GM21825 (cell line): Measurements from ENCODE around the gene ZNF765.
"Not testable (repeated sequence)": the region's sequence is repeated elsewhere in the genome, so short reads cannot be mapped to it uniquely, and the experiment has no call there.

Source experiments
- ATAC-seq: cut with Tn5 transposase; IDR thresholded peaks from one replicate; pipeline ENCODE4 v1.9.1; 2021; ENCODE audit warnings: mild to moderate bottlenecking, moderate library complexity; ENCODE audit not compliant: unreplicated experiment

Gene ZNF765

DNA sequence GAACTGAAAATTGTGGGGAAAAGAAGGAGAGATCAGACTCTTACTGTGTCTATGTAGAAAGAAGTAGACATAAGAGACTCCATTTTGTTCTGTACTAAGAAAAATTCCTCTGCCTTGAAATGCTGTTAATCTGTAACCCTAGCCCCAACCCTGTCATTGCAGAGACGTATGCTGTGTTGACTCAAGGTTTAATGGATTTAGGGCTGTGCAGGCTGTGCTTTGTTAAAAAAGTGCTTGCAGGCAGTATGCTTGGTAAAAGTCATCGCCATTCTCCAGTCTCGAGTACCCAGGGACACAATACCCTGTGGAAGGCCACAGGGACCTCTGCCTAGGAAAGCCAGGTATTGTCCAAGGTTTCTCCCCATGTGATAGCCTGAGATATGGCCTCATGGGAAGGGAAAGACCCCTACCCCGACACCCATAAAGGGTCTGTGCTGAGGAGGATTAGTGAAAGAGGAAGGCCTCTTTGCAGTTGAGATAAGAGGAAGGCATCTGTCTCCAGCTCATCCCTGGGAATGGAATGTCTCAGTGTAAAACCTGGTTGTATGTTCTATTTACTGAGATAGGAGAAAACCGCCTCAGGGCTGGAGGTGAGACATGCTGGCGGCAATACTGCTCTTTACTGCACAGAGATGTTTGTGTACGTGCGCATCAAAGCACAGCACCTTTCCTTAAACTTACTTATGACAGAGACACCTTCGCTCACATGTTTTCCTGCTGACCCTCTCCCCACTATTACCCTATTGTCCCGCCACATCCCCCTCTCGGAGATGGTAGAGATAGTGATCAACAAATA is 25.8 kb downstream of the ZNF765 start:
- ATAC-seq = not testable (repeated sequence)

DNA sequence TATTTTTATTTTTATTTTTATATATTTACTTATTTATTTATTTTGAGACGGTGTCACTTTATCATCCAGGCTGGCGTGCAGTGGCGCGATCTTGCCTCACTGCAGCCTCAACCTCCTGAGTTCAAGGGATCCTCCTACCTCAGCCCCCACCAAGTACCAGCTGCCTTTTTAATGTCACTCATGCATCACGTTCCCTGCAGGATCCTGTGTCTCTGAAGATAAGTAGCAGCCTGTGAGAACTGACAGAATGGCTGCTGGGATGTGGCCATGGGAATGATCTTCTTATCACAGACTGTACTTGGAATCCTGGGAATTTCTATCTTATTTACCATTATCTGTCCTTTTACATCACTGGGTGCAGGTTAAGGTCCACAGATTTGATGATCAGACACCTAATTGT is 27.6 kb downstream of the ZNF765 start:
- ATAC-seq = no peak

DNA sequence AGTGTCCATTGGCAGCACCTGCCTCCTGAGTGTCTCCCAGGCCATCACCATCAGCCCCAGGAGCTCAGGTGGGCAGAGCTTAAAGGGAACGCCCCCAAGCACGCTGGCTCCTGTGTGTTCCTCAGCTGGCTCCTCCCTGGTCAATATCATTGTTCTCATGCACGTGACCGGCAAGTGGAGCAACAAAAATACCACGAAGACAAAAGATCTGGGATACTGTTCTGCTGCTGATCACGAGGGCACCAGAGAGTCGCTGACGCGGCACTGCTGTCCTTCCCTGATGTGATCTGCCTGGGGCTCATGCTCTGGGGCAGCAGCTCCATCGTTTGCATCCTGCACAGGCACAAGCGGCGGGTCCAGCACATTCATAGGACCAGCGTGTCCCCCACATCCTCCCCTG is 28.1 kb downstream of the ZNF765 start:
- not testable (repeated sequence) for ATAC-seq

DNA sequence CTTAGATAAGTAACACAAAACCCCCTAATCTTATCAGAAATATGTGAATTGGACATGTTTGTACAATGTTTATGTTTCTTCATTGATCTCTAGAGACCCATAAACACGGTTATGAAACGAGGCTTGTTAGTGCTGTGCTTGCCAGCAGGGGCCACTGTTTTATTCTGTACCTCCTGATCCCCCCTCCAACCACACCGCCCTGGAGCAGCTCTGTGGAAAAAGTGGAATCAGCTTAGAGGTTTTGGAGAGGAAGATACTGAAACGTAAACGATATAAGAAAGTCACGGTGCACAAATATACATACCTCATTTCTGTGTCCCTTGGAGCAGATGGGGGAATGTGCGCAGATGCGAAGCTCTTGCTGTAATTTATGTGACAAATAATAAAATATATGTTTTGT is 28.7 kb downstream of the ZNF765 start:
- not testable (repeated sequence) for ATAC-seq

DNA sequence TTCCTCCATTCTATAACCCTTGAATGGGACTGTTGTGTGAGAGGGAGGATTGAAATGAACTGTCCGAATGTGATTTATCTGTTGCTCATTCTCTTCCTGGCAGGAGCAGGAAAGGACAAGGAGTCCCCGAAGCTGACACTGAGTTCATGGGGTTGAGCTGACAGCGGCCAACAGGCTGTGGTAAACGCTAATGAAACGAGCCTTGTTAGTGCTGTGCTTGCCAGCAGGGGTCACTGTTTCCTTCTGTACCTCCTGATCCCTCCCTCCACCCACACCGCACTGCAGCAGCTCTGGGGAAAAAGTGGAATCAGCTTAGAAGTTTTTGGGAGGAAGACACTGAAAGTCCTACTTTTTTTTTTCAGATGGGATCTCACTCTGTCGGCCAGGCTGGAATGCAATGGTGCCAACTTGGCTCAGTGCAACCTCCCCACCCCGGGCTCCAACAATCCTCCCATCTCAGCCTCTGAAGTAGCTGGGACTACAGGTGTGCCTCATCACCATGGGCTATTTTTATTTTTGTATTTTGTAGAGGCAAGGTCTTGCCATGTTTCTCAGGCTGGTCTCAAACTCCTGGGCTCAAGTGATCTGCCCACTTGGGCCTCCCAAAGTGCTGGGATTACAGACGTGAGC is 30.1 kb downstream of the ZNF765 start:
- no peak for ATAC-seq

DNA sequence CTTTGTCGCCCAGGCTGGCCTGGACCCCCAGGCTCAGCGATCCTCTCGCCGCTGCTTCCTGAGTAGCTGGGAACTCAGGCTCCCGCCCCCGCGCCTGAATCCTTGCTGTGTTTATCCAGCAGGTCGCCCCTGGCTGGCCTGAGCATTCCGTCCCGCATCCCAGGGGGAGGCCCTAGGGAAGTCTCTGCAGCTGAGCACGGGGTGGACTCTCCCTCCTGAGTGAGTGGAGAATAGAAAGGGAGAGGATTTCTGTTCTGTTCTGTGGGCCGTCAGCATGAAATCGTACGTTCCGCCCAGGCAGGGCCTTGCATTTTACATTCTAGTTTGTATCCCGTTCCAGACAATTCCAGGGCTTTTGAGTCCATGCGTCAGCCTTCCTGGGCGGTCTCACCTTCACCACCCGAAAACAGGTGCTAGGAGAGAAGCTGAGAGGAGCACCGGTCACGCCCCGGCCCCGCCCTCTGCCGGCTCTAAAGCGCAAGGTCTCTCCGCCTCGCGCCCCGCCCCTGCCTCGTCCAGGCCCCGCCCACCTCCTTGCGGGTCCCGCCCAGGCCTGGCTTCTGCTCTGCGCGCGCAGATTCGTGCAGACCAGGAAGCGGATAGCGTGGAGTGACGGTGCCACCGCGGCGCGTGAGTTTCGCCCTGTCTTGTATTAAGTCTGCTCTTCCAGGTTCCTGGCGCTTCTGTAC is 36.6 kb downstream of the ZNF765 start, which contains the start of gene ZNF761:
TSS of gene ZNF761 (plus strand) at position 586 of the 689 bp plus-strand sequence. CDS start 15,285 bp downstream, outside the sequence.
- peak; percentile 97 for ATAC-seq

DNA sequence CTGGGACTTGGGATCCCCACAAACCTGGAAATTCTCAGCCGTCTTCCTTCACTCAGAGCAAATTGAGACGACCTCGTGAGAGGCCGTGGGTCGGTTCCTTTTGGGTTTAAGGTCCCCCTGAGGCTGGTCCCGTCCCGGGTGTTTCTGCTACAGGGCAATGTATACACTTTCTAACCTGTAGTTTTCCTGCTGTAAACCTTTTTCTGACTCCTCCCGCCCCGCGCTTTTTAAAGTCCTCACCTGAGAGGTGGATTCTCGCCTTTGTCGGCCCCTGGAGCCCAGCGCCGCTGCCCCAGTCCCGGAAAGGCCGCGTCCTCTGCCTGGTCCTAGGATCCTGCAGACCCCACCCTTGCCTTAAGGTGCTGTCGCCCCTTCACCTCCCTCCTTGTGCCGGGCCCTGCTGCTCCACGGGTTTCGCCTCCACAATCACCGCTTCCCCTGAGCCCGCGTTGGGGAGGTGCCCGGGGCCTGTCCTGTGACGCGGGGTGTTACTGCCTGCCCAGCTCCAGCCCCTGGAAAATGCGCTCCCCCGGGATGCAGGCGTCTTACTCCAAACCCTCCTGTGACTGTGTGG is 37.2 kb downstream of the ZNF765 start:
- ATAC-seq = peak; percentile 6

DNA sequence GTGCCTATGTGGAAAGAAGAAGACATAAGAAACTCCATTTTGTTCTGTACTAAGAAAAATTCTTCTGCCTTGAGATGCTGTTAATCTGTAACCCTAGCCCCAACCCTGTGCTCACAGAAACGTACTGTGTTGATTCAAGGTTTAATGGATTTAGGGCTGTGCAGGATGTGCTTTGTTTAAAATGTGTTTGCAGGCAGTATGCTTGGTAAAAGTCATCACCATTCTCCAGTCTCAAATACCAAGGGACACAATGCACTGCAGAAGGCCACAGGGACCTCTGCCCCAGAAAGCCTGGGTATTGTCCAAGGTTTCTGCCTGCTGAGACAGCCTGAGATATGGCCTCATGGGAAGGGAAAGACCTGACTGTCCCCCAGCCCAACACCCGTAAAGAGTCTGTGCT is 48.9 kb downstream of the ZNF765 start:
- ATAC-seq = not testable (repeated sequence)

DNA sequence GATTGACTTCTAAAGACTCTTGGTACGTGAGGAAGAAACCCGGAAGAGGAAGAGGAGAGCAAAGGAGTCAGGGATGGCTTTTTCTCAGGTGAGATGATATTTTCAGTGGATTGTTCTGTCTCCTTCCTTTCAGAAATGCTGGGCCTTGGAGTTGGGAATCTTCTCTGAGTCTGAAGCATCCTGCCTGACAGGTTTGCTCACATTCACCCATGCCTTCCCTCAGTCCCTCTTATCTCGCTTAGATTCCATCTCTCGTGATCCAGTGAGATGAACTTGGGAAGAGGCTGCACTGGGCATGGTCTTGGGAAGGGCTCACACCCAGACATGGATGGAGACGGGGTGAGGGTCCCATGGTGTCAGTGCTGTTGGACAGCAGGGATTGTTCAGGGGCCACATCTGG is 52.2 kb downstream of the ZNF765 start:
- ATAC-seq = not testable (repeated sequence)

DNA sequence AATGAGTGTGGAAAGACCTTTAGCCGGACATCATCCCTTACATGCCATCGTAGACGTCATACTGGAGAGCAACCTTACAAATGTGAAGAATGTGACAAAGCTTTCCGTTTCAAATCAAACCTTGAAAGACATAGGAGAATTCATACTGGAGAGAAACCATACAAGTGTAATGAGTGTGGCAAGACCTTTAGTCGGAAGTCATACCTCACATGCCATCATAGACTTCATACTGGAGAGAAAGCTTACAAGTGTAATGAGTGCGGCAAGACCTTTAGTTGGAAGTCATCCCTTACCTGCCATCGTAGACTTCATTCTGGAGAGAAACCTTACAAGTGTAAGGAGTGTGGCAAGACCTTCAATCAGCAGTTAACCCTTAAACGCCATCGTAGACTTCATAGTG is 60.9 kb downstream of the ZNF765 start:
- no peak for ATAC-seq

DNA sequence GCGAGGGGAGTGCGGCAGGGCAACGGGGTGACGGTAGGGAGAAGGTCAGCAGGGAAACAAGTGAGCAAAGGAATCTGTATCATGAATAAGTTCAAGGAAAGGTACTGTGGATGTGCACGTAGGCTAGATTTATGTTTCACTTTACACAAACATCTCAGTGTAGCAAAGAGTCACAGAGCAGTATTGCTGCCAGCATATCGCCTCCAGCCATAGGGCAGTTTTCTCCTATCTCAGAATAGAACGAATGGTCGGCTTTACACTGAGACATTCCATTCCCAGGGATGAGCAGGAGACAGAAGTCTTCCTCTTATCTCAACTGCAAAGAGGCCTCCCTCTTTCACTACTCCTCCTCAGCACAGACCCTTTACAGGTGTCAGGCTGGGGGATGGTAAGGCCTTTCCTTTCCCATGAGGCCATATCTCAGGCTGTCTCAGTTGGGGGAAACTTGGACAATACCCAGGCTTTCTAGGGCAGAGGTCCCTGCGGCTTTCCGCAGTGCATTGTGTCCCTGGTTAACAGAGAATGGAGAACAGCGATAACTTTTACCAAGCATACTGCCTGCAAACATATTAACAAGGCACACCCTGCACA is 65.3 kb downstream of the ZNF765 start:
- not testable (repeated sequence) for ATAC-seq

DNA sequence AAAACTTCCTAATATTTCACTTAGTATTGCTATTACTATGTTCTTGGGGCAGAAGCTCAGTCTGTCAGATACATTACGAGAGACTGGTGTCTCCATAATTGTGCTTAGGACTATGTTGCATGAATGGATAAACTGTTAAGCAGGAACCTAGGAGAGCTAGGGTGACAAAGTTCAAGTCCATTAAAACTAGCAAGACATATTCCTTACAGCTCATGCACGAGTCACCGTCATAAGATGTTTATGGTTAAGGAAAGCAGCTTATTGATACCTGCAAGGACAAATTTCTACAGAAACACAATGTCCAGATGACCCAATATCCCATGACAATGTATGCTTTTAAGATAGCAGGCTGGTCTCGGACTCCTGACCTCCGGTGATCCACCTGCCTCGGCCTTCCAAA is 66.9 kb downstream of the ZNF765 start:
- no peak for ATAC-seq

DNA sequence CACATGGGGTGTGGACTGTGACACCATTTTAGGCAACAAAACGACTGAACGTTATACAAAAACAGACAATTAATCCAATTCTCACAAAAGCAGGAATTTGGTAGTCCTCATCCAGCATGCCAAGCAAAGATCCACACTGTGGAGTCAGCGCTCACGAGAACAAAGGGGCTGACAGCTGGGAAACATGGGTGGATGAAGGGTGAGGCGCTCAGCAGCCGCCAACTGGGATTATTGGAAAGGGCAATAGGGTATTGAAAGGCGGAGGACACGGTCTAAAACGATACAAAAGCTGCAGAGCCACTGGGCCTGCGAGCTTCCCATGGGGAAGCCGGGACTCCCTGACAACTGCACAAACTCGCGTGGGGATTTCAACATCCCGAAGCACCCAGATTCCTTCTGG is 67.9 kb downstream of the ZNF765 start:
- ATAC-seq = no peak

DNA sequence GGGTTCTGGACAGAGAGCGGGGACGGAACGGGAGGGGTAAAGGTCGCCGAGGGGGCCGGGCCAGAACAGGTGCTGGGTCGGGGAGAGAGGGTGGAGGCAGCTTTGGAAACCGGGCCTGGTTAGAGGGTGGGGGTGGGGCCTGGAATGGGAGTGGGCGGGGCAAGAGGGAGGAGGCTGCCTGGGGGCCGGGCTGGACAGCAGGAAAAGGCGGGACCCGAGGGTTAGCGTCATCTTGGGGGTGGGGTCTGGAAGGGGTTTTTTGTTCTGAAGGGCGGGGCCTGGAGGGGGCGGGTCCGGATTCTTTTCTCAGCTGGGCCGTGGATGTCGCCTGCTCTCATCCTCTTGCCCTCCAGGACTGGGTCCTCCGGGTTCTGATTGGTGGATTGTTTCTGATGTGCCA is 68.3 kb downstream of the ZNF765 start:
- no peak for ATAC-seq

DNA sequence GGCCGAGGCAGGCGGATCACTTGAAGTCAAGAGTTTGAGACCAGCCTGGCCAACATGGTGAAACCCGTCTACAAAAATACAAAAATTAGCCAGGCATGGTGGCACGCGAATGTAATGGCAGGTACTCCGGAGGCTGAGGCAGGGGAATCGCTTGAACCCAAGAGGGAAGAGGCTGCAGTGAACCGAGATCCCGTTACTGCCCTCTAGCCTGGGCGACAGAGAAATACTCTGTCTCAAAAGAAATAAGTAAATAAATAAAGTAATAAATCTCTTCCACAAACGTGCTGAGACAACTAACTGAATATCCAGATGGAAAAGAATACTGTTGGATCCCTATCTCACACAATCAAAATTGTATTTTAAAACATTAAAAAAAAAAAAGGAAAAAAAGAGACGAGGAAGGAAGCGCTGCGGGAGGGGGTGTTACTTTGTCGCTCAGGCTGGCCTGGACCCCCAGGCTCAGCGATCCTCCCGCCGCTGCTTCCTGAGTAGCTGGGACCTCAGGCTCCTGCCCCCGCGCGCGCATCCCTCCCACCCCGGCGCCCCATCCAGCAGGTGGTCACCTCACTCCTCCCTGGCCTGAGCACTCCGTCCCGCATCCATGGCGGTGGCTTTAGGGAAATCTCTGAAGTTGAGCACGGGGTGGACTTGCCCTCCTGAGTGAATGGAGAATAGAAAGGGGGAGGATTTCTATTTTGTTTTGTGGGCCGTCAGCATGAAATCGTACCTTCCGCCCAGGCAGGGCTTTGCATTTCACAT is 72.0 kb downstream of the ZNF765 start:
- ATAC-seq = peak; percentile 10

DNA sequence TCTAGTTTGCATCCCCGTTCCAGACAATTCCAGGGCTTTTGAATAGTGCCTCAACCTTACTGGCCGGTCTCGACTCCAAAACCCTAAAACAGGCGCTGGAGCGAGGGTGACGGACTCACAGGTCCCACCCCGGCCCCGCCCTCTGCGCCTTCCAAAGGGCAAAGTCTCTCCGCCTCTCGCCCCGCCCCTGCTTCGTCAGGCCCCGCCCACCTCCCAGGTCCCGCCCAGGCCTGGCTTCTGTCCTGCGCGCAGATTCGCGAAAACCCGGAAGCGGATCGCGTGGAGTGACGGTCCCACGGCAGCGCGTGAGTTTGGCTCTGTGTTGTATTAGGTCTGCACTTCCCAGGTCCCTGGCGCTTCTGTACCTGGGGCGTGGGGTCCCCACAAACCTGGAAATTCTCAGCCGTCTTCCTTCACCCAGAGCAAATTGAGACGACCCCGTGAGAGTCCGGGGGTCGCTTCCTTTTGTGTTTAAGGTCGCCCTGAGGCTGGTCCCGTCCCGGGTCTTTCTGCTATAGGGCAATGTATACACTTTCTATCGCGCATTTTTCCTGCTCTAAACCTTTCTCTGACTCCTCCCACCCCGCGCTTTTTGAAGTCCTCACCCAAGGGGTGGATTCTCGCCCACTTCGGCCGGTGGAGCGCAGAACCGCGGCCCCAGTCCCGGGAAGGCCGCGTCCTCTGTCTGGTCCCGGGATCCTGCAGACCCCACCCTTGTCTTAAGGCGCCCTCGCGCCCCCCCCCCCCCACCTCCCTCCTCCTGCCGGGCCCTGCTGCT is 72.7 kb downstream of the ZNF765 start, which contains the start of gene ZNF813:
TSS of gene ZNF813 (plus strand) at position 249 of the 778 bp plus-strand sequence. CDS start 16,090 bp downstream, outside the sequence.
- peak; percentile 94 for ATAC-seq

DNA sequence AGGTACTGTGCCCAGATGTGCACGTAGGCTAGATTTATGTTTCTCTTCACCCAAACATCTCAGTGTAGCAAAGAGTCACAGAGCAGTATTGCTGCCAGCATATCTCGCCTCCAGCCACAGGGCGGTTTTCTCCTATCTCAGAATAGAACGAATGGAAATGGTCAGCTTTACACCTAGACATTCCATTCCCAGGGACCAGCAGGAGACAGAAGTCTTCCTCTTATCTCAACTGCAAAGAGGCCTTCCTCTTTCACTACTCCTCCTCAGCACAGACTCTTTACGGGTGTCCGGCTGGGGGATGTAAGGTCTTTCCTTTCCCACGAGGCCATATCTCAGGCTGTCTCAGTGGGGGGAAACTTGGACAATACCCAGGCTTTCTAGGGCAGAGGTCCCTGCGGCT is 73.7 kb downstream of the ZNF765 start:
- ATAC-seq = not testable (repeated sequence)

DNA sequence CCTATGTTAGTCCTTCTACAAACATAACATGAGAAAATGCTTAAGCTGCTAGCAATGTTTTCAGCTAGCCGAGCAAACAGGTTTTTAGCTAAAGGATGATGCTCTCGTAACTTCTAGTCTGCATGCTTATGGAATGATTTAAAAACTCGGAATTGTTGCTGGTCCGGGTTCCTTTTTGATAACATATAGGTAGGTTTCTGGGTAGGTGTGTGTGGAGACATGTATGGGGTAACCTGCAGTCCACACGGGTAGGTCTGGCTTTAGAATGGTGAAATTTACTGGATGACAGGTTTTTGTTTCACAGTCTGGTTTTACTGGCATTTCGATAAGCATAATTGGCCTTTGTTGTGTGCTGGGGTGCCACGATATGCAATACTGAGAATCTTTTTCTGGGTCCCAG is 77.0 kb downstream of the ZNF765 start:
- no peak for ATAC-seq

DNA sequence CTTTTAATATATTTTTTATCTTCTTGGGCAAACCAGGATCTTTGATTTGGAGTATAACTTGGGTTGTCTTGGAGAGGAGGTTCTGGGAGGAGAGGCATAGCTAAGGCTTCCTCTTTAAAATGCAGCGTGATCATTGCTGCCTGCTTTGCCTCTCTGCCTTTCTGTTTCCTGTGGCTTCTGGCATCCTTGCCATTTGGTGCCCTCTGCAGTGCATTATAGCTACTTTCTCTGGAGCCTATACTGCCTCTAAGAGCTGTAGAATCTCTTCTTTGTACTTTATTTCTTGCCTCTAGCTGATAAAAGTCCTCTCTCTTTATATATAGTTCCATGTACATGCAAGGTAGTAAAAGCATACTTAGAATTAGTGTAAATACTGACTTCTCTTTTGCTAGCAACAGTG is 79.9 kb downstream of the ZNF765 start:
- ATAC-seq = not testable (repeated sequence)
